ENCODE measurements around the gene WWOX.
A peak's percentile ranks its signal among the peaks of the same experiment; 100 is the strongest.

Gene WWOX

GRCh38 chr16:79041206-79041605 is 941.8 kb downstream of the WWOX start:
- no peak overlapping the region for H3K4me3 ChIP-seq (ENCODE audit: low read depth, low read length)
- TF ChIP-seq CTCF (IDR thresholded peaks at IDR 0.05; ENCODE audit: control insufficient read depth, extremely low read depth, insufficient read depth), result no peak
- no peak for DNase-seq (ENCODE audit: low read depth)

GRCh38 chr16:79042141-79042540 is 942.7 kb downstream of the WWOX start:
- no peak for DNase-seq (ENCODE audit: low read depth)

GRCh38 chr16:79042886-79043285 is 943.4 kb downstream of the WWOX start:
- no peak for DNase-seq (ENCODE audit: low read depth)
- TF ChIP-seq CTCF (IDR thresholded peaks at IDR 0.05; ENCODE audit: control insufficient read depth, extremely low read depth, insufficient read depth), result no peak
- H3K4me3 ChIP-seq (ENCODE audit: low read depth, low read length), result no peak overlapping the region

More at GRCh38 chr16:79042141-79042540, 942.7 kb downstream of the WWOX start:
- TF ChIP-seq CTCF (IDR thresholded peaks at IDR 0.05; ENCODE audit: control insufficient read depth, extremely low read depth, insufficient read depth), result no peak
- no peak overlapping the region for H3K4me3 ChIP-seq (ENCODE audit: low read depth, low read length)

- no peak overlapping the region for H3K4me3 ChIP-seq (ENCODE audit: low read depth, low read length)
- no peak for TF ChIP-seq CTCF (IDR thresholded peaks at IDR 0.05; ENCODE audit: control insufficient read depth, extremely low read depth, insufficient read depth)
- no peak for DNase-seq (ENCODE audit: low read depth)
Measured at GRCh38 chr16:79045191-79045590, 945.7 kb downstream of the WWOX start.

- no peak for DNase-seq (ENCODE audit: low read depth)
- TF ChIP-seq CTCF (IDR thresholded peaks at IDR 0.05; ENCODE audit: control insufficient read depth, extremely low read depth, insufficient read depth), result peak; percentile 52
- H3K4me3 ChIP-seq (ENCODE audit: low read depth, low read length), result no peak overlapping the region
Measured at GRCh38 chr16:79047337-79047736, 947.9 kb downstream of the WWOX start.

- no peak for TF ChIP-seq CTCF (IDR thresholded peaks at IDR 0.05; ENCODE audit: control insufficient read depth, extremely low read depth, insufficient read depth)
- DNase-seq (ENCODE audit: low read depth), result no peak
- H3K4me3 ChIP-seq (ENCODE audit: low read depth, low read length), result no peak overlapping the region
Measured at GRCh38 chr16:79049040-79049439, 949.6 kb downstream of the WWOX start.

- TF ChIP-seq CTCF (IDR thresholded peaks at IDR 0.05; ENCODE audit: control insufficient read depth, extremely low read depth, insufficient read depth), result no peak
- DNase-seq (ENCODE audit: low read depth), result no peak
- H3K4me3 ChIP-seq (ENCODE audit: low read depth, low read length), result no peak overlapping the region
Measured at GRCh38 chr16:79050063-79050462, 950.6 kb downstream of the WWOX start.

All from LNCaP clone FGC (cell line).